Measurements from ENCODE around the gene CITED1. TPM values are rescaled to one million over a fixed set of nuclear protein-coding genes. Genes with fewer than 3 reads are reported as not detected.

CITED1 gene
- total RNA-seq, 2 donors from 2014 or later: 0.51 TPM; not detected in 1

- DNase-seq (ENCODE audit: low spot score): no peak
Measured at GRCh38 chrX:72347366-72347765, 41.7 kb upstream of the CITED1 start.

DNA sequence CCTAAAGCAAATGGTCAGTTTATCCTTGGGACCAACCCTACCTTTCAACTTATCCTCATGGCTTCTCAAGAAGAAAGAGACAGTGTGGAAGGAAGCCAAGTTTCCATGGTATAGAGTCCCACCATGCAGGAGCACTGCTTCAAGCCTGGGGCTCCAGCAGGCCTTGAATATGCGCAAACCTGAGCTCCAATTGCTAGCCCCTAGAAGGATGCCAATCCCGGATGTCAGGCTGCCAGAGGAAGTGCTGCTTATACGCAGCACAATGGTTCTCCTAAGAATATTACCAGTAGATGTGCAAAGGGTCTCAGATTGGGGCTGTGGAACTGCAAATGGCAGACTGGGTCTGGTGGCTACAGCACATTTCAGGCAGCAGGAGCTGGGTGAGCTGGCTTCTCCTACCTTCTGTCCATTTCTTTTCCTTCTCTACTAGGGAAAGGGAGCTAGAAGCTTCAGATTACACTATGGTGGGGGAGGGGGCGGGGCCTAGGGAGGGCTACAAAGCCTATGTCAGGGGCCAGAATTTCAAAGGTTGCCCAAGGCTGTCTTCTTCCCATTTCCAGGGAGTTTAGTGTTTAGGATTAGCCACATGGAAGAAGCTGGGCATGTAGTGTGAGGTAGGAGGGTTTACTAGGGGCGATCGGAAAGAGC, 40.7 kb upstream of the CITED1 start:
- Histone ChIP-seq H3K9me3 (no peaks in the 10 kb centered on the region), H3K4me3 (no peak overlapping the region), H3K4me1 (no peaks in the 10 kb centered on the region), H3K27me3 (no peaks in the 10 kb centered on the region), H3K36me3 (no peaks in the 10 kb centered on the region), H3K27ac (no peak overlapping the region)
- no peak for DNase-seq (ENCODE audit: low spot score)
- TF ChIP-seq, protein P1, sequence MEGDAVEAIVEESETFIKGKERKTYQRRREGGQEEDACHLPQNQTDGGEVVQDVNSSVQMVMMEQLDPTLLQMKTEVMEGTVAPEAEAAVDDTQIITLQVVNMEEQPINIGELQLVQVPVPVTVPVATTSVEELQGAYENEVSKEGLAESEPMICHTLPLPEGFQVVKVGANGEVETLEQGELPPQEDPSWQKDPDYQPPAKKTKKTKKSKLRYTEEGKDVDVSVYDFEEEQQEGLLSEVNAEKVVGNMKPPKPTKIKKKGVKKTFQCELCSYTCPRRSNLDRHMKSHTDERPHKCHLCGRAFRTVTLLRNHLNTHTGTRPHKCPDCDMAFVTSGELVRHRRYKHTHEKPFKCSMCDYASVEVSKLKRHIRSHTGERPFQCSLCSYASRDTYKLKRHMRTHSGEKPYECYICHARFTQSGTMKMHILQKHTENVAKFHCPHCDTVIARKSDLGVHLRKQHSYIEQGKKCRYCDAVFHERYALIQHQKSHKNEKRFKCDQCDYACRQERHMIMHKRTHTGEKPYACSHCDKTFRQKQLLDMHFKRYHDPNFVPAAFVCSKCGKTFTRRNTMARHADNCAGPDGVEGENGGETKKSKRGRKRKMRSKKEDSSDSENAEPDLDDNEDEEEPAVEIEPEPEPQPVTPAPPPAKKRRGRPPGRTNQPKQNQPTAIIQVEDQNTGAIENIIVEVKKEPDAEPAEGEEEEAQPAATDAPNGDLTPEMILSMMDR (IDR thresholded peaks at IDR 0.05): no peak

More at GRCh38 chrX:72347366-72347765, 41.7 kb upstream of the CITED1 start:
- TF ChIP-seq, protein P1 (IDR thresholded peaks at IDR 0.05): no peak
- no peaks in the 10 kb centered on the region for H3K9me3 ChIP-seq
- no peaks in the 10 kb centered on the region for H3K27me3 ChIP-seq
- no peak overlapping the region for H3K27ac ChIP-seq
- H3K4me3 ChIP-seq: no peak overlapping the region
- H3K36me3 ChIP-seq: no peaks in the 10 kb centered on the region
- no peaks in the 10 kb centered on the region for H3K4me1 ChIP-seq

GRCh38 chrX:72340626-72341025, 34.9 kb upstream of the CITED1 start:
- Histone ChIP-seq H3K4me1 (no peaks in the 10 kb centered on the region), H3K36me3 (no peaks in the 10 kb centered on the region), H3K27ac (no peak overlapping the region), H3K27me3 (no peaks in the 10 kb centered on the region), H3K4me3 (no peak overlapping the region), H3K9me3 (no peaks in the 10 kb centered on the region)
- TF ChIP-seq, protein P1 (IDR thresholded peaks at IDR 0.05): no peak
- DNase-seq (ENCODE audit: low spot score): no peak

DNA sequence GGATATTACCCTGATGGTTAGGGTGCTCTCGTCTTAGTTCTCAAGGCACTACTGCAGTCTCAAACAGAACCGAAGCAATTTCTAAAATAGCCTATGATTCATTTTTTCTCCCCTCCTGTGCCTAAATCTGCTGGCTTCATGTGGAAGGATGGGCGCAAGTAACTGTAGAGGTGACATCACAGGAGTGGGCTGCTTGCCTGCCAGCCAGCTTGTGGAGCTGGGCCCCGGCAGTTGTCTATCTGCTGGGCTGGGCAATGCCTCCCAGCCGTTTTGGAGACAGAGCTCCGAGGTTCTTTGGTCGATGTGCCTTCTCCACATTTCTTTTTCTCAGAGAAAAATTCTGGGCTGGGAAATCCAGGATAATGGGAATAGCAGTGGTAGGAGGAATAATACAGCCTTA, 34.3 kb upstream of the CITED1 start:
- H3K4me3 ChIP-seq: no peak overlapping the region
- no peak overlapping the region for H3K27ac ChIP-seq
- no peak for DNase-seq (ENCODE audit: low spot score)
- H3K36me3 ChIP-seq: no peaks in the 10 kb centered on the region
- no peaks in the 10 kb centered on the region for H3K4me1 ChIP-seq
- TF ChIP-seq, protein P1 (IDR thresholded peaks at IDR 0.05): no peak
- no peaks in the 10 kb centered on the region for H3K9me3 ChIP-seq
- no peaks in the 10 kb centered on the region for H3K27me3 ChIP-seq

DNA sequence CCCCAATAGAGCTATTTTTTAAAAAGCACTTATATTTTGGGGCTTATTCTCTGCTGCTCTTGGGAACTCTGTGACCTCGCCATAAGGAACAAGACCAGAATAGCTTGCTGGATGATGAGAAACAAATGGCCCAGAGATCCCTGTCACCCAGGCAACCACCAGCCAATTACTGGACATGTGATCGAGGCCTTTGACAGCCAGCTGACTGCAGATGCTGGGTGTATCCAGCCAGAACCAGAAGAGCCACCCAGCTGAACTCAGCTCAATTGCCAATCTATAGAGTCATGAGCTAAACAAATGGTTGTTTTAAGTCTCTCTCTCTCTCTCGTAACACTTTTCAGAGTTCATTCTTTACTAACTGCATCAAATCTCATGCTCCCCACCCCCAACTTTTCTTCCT, 24.4 kb upstream of the CITED1 start:
- Histone ChIP-seq H3K9me3 (peaks cover 0 to 5% of the 10 kb centered on the region in 2 donors), H3K4me1 (no peaks in the 10 kb centered on the region)

More for the DNA sequence above, 24.4 kb upstream of the CITED1 start:
- no peak overlapping the region for H3K27ac ChIP-seq
- TF ChIP-seq, protein P1 (IDR thresholded peaks at IDR 0.05): no peak
- DNase-seq (ENCODE audit: low spot score): no peak
- H3K27me3 ChIP-seq: no peaks in the 10 kb centered on the region
- H3K36me3 ChIP-seq: no peaks in the 10 kb centered on the region
- H3K4me3 ChIP-seq: no peak overlapping the region

Data from right atrium auricular region (tissue), 2 donors.